IMR-90 (cell line): Measurements from ENCODE around the gene PC. TPM values are rescaled to one million over a fixed set of nuclear protein-coding genes. Genes with fewer than 3 reads are reported as not detected.

Experiments used
- ATAC-seq: fragments of 200-7000 bp; cut with Tn5 transposase; 2 replicates; pipeline ENCODE4 v1.9.1; 2020; ENCODE audit warnings: low read depth, mild to moderate bottlenecking, moderate library complexity
- BruUV-seq: library from RNA; stranded (reverse); fragments of 400-500 nt; replicated peaks from 2 replicates; lab custom pipeline; 2021; lab: Mats Ljungman, UMichigan
- CTCF ChIA-PET: fragments of 300-600 bp; formaldehyde crosslinking; extraction: SDS; loops from one replicate; lab custom pipeline; 2021; ENCODE audit warnings: antibody characterized with exemption; lab: Yijun Ruan, JAX
- POLR2A ChIA-PET: fragments of 300-600 bp; sonication (Branson Sonifier 250); formaldehyde crosslinking; loops from one replicate; lab custom pipeline; 2022; ENCODE audit warnings: antibody characterized with exemption; ENCODE audit not compliant: unreplicated experiment; lab: Charles Lee
- DNase-seq: peaks from one replicate; pipeline ENCODE4 v3.0.0; 2013
- H2AFZ ChIP-seq: replicated peaks from 2 replicates; pipeline ENCODE3; 2013; ENCODE audit warnings: low read length, mild to moderate bottlenecking; ENCODE audit not compliant: poor library complexity
- H2AK5ac ChIP-seq: 2 replicates; pipeline ENCODE4 v1.6.1; 2013; ENCODE audit warnings: low read depth, low read length, inconsistent platforms
- H2AK9ac ChIP-seq: replicated peaks from 2 replicates; pipeline ENCODE3; 2013; ENCODE audit warnings: mild to moderate bottlenecking, low read depth, low read length, moderate library complexity; ENCODE audit not compliant: poor library complexity
- H2BK120ac ChIP-seq: 2 replicates; pipeline ENCODE4 v1.6.1; 2013; ENCODE audit warnings: low read depth, low read length, inconsistent platforms
- H2BK15ac ChIP-seq: 3 replicates; pipeline ENCODE4 v1.6.1; 2013; ENCODE audit warnings: low read depth, low read length, inconsistent platforms
- H2BK20ac ChIP-seq: 2 replicates; pipeline ENCODE4 v1.6.1; 2013; ENCODE audit warnings: low read depth, mild to moderate bottlenecking, inconsistent platforms, low read length, moderate library complexity
- H2BK5ac ChIP-seq: 2 replicates; pipeline ENCODE4 v1.6.1; 2013; ENCODE audit warnings: mild to moderate bottlenecking, low read depth, low read length, inconsistent platforms; ENCODE audit not compliant: poor library complexity, severe bottlenecking
- H3K14ac ChIP-seq: replicated peaks from 2 replicates; pipeline ENCODE4 v1.6.1; 2013; ENCODE audit warnings: low read depth, low read length, inconsistent platforms
- H3K18ac ChIP-seq: 2 replicates; pipeline ENCODE4 v1.6.1; 2013; ENCODE audit warnings: low read depth, low read length, control low read depth
- H3K23ac ChIP-seq: 2 replicates; pipeline ENCODE4 v1.6.1; 2013; ENCODE audit warnings: low read depth, low read length, inconsistent platforms
- H3K27ac ChIP-seq: 2 replicates; pipeline ENCODE4 v1.5.1; 2013; ENCODE audit warnings: mild to moderate bottlenecking, control low read depth, low read length; ENCODE audit not compliant: insufficient read depth
- H3K27me3 ChIP-seq: 2 replicates; pipeline ENCODE4 v1.6.1; 2013; ENCODE audit warnings: low read length; ENCODE audit not compliant: control insufficient read depth, insufficient read depth
- H3K36me3 ChIP-seq: 2 replicates; pipeline ENCODE4 v1.6.1; 2013; ENCODE audit warnings: low read length, mixed read lengths; ENCODE audit not compliant: control insufficient read depth, insufficient read depth
- H3K4ac ChIP-seq: 2 replicates; pipeline ENCODE4 v1.6.1; 2013; ENCODE audit warnings: low read depth, low read length, inconsistent platforms
- H3K4me1 ChIP-seq: 2 replicates; pipeline ENCODE4 v1.6.1; 2013; ENCODE audit warnings: low read length, mixed read lengths; ENCODE audit not compliant: control insufficient read depth, insufficient read depth
- H3K4me2 ChIP-seq: 2 replicates; pipeline ENCODE4 v1.6.1; 2013; ENCODE audit warnings: low read depth, mild to moderate bottlenecking, control low read depth, low read length, moderate library complexity
- H3K4me3 ChIP-seq: 2 replicates; pipeline ENCODE4 v1.5.1; 2013; ENCODE audit warnings: low read depth, mild to moderate bottlenecking, control low read depth, low read length, moderate library complexity; ENCODE audit not compliant: insufficient read depth
- H3K56ac ChIP-seq: 2 replicates; pipeline ENCODE4 v1.6.1; 2013; ENCODE audit warnings: low read length, inconsistent platforms; ENCODE audit not compliant: insufficient read depth; ENCODE audit errors: extremely low read depth
- H3K79me1 ChIP-seq, 2 experiments: 2 replicates each; pipeline ENCODE4 v1.6.1; 2013; ENCODE audit warnings: low read length in 2 of 2, inconsistent platforms in 1 of 2, low read depth in 1 of 2
- H3K9ac ChIP-seq: 2 replicates; pipeline ENCODE4 v1.6.1; 2013; ENCODE audit warnings: low read depth, low read length, control low read depth
- H3K9me1 ChIP-seq: 2 replicates; pipeline ENCODE4 v1.6.1; 2013; ENCODE audit warnings: low read length, inconsistent platforms; ENCODE audit not compliant: insufficient read depth
- H3K9me3 ChIP-seq: 2 replicates; pipeline ENCODE4 v1.6.1; 2013; ENCODE audit warnings: low read length; ENCODE audit not compliant: control insufficient read depth, insufficient read depth
- H4K20me1 ChIP-seq: 2 replicates; pipeline ENCODE4 v1.6.1; 2013; ENCODE audit warnings: low read length, inconsistent platforms; ENCODE audit not compliant: insufficient read depth
- H4K5ac ChIP-seq: 2 replicates; pipeline ENCODE4 v1.6.1; 2013; ENCODE audit warnings: mild to moderate bottlenecking, low read depth, low read length, control low read depth
- H4K8ac ChIP-seq, 2 experiments: 2 replicates each; pipeline ENCODE4 v1.6.1; 2013; ENCODE audit warnings: low read depth in 2 of 2, low read length in 2 of 2, control low read depth in 1 of 2, inconsistent platforms in 1 of 2
- H4K91ac ChIP-seq: 2 replicates; pipeline ENCODE4 v1.6.1; 2013; ENCODE audit warnings: low read depth, low read length, inconsistent platforms; ENCODE audit not compliant: insufficient read depth
- BHLHE40 ChIP-seq: fragments of 150-350 bp; IDR thresholded peaks from 2 replicates; pipeline ENCODE4 v1.6.1; 2016; ENCODE audit warnings: mild to moderate bottlenecking, low read depth, low read length
- CEBPB ChIP-seq: IDR thresholded peaks from 2 replicates; pipeline ENCODE4 v1.6.1; 2012; ENCODE audit warnings: low read depth, low read length, improper control_type of control experiment
- CHD1 ChIP-seq: IDR thresholded peaks from 2 replicates; pipeline ENCODE4 v1.6.1; 2012; ENCODE audit warnings: low read depth, low read length, improper control_type of control experiment
- CTCF ChIP-seq: conservative IDR thresholded peaks from 2 replicates; pipeline ENCODE4 v1.5.1; 2012; ENCODE audit warnings: mild to moderate bottlenecking, low read depth, low read length, improper control_type of control experiment
- ELK1 ChIP-seq: fragments of 150-350 bp; IDR thresholded peaks from 2 replicates; pipeline ENCODE4 v1.6.1; 2016; ENCODE audit warnings: low read depth, mild to moderate bottlenecking, low read length, moderate library complexity, borderline replicate concordance
- FOS ChIP-seq: fragments of 150-350 bp; IDR thresholded peaks from 2 replicates; pipeline ENCODE4 v1.6.1; 2016; ENCODE audit warnings: low read depth, low read length
- MAFK ChIP-seq: IDR thresholded peaks from 2 replicates; pipeline ENCODE4 v1.6.1; 2012; ENCODE audit warnings: low read depth, low read length, improper control_type of control experiment
- MAZ ChIP-seq: IDR thresholded peaks from 2 replicates; pipeline ENCODE4 v1.6.1; 2012; ENCODE audit warnings: low read depth, mild to moderate bottlenecking, low read length, improper control_type of control experiment, moderate library complexity, borderline replicate concordance
- MXI1 ChIP-seq: IDR thresholded peaks from 2 replicates; pipeline ENCODE4 v1.6.1; 2012; ENCODE audit warnings: low read depth, mild to moderate bottlenecking, low read length, moderate library complexity, borderline replicate concordance
- NFE2L2 ChIP-seq: fragments of 150-350 bp; IDR thresholded peaks from 2 replicates; pipeline ENCODE4 v1.6.1; 2016; ENCODE audit warnings: low read depth, mild to moderate bottlenecking, low read length
- POLR2A ChIP-seq: IDR thresholded peaks from 2 replicates; pipeline ENCODE4 v1.6.1; 2012; ENCODE audit warnings: mild to moderate bottlenecking, low read depth, low read length
- RAD21 ChIP-seq: IDR thresholded peaks from 2 replicates; pipeline ENCODE4 v1.6.1; 2012; ENCODE audit warnings: low read length, improper control_type of control experiment
- RCOR1 ChIP-seq: IDR thresholded peaks from 2 replicates; pipeline ENCODE4 v1.6.1; 2012; ENCODE audit warnings: mild to moderate bottlenecking, low read length, improper control_type of control experiment; ENCODE audit not compliant: insufficient replicate concordance
- RFX5 ChIP-seq: IDR thresholded peaks from 2 replicates; pipeline ENCODE4 v1.8.0; 2012; ENCODE audit warnings: low read depth, mild to moderate bottlenecking, low read length, moderate library complexity
- SMC3 ChIP-seq: fragments of 150-350 bp; IDR thresholded peaks from 2 replicates; pipeline ENCODE4 v1.6.1; 2016; ENCODE audit warnings: low read depth, mild to moderate bottlenecking, antibody characterized with exemption, low read length, moderate library complexity
- WGBS, 2 experiments: methylation state at CpG; one replicate each; pipeline versions ENCODE4 v1.1.5 to v1.1.7; 2013; ENCODE audit warnings: missing lambda C conversion rate in 2 of 2; ENCODE audit not compliant: insufficient read length in 1 of 2; ENCODE audit errors: extremely low coverage in 2 of 2; 5-methylcytosine and 5-hydroxymethylcytosine counted together
- dilution Hi-C: fragments of 300-500 bp; cut with HindIII; formaldehyde crosslinking; loops from one replicate; pipeline ENCODE4 v1.14.3; 2018; ENCODE audit warnings: low sequenced_read_pairs; ENCODE audit not compliant: unreplicated experiment
- in situ Hi-C: fragments of 300-500 bp; cut with MboI; formaldehyde crosslinking; loops from 3 replicates; pipeline ENCODE4 v1.14.3; 2019; ENCODE audit warnings: low sequenced_read_pairs, inconsistent platforms, mixed read lengths
- intact Hi-C: fragments of 100-400 bp; cut with micrococcal nuclease; formaldehyde crosslinking; loops from 2 replicates; pipeline ENCODE4 v1.10.0; 2022
- polyA plus RNA-seq, 3 experiments: library from polyadenylated mRNA; depleted of rRNA; stranded (reverse); fragments of >200 nt; gene quantifications; 2 replicates each; pipeline ENCODE4 v1.2.3, GENCODE V29; 2012; ENCODE audit warnings: low replicate concordance in 1 of 3
- total RNA-seq: library from RNA; depleted of rRNA; stranded (reverse); fragments of >200 nt; gene quantifications from 2 replicates; pipeline ENCODE4 v1.2.3, GENCODE V29; 2012
- TF ChIP-seq, protein P1 (sequence below): fragments of 150-350 bp; IDR thresholded peaks from 2 replicates; pipeline ENCODE4 v1.6.1; 2017; ENCODE audit warnings: mild to moderate bottlenecking, antibody characterized with exemption, low read length, low read depth

Gene PC
- total and polyA plus RNA-seq, 2 of the 4 experiments (the other 2 are of a cell fraction), result 13.6 to 15.7 TPM

DNA sequence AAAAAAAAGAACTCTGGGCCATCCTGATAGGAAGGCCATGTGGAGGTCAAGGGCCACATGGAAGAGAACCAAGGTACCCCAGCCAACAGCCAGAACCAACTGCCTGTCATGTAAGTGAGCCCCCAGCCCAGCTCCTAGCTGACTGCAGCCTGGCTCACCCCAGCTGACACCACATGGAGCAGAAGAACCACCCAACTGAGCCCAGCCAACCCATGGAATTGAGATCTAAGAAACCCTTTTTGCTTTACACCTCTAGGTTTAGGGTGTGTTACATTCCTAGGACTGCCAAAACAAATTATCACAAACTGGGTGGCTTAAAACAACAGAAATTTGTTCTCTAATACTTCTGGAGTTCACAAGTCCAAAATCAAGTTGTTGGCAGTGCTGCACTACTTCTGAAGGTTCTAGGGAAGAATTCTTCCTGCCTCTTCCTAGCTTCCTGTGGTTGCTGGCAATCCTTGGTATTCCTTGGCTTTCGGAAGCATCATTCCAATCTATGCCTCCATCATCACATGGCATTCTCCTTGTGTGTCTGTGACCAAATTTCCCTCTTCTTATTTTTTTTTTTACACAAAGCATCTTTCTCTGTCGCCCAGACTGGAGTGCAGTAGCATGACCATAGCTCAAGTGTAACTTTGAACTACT lies 21.3 kb upstream of the PC start:
- no peak overlapping the region for H3K56ac ChIP-seq
- no peak overlapping the region; the same call in 1 of the 2 replicates for H3K4ac ChIP-seq
- H2AFZ ChIP-seq, result no peak overlapping the region
- H3K27ac ChIP-seq, result no peak overlapping the region
- DNase-seq (no peak), ATAC-seq (no peak)
- peak overlapping the region; percentile 72; the same call in 2 of the 3 replicates for H2BK15ac ChIP-seq
- no peak overlapping the region for H2AK9ac ChIP-seq
- no peak overlapping the region for H4K8ac ChIP-seq
- H3K27me3 ChIP-seq, result no peaks in the 10 kb centered on the region
- ChIA-PET POLR2A (no interaction called here), CTCF (no interaction called here)
- no peak overlapping the region for H3K4me3 ChIP-seq
- no peak overlapping the region for H3K14ac ChIP-seq
- no peak overlapping the region for H3K9ac ChIP-seq
- H2BK5ac ChIP-seq, result no peak overlapping the region
- peaks cover 12% of the 10 kb centered on the region for H3K9me3 ChIP-seq
- no peak overlapping the region; the same call in 1 of the 2 replicates for H4K91ac ChIP-seq
- peaks cover 10% of the 10 kb centered on the region for H3K9me1 ChIP-seq
- no CpG with 5 or more reads among the region's 2 CpGs for WGBS, 2 experiments
- dilution Hi-C loops, result no loop called here
- TF ChIP-seq ELK1 (no peak), POLR2A (no peak), RAD21 (no peak), CTCF (no peak), MXI1 (no peak), MAFK (no peak), CHD1 (no peak), CEBPB (no peak), FOS (no peak), RCOR1 (no peak), BHLHE40 (no peak), SMC3 (no peak), MAZ (no peak), NFE2L2 (no peak), RFX5 (no peak)
- TF ChIP-seq, protein P1, sequence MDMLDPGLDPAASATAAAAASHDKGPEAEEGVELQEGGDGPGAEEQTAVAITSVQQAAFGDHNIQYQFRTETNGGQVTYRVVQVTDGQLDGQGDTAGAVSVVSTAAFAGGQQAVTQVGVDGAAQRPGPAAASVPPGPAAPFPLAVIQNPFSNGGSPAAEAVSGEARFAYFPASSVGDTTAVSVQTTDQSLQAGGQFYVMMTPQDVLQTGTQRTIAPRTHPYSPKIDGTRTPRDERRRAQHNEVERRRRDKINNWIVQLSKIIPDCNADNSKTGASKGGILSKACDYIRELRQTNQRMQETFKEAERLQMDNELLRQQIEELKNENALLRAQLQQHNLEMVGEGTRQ, result no peak
- H2AK5ac ChIP-seq, result peak overlapping the region; percentile 57
- no peak overlapping the region for H3K4me2 ChIP-seq
- no peak overlapping the region for H2BK120ac ChIP-seq
- intact Hi-C loops, result no loop called here
- H4K20me1 ChIP-seq, result no peaks in the 10 kb centered on the region
- no peak overlapping the region for H4K5ac ChIP-seq
- H2BK20ac ChIP-seq, result peak overlapping the region; percentile 57; the same call in 1 of the 2 replicates
- no peaks in the 10 kb centered on the region for H3K36me3 ChIP-seq
- no TSS peak for BruUV-seq
- in situ Hi-C loops, result loop anchor here (5.0 kb wide), 1 partner anchor 287 kb away; no protein-coding TSS in a partner anchor
- no peak overlapping the region for H3K18ac ChIP-seq
- no peaks in the 10 kb centered on the region for H3K79me1 ChIP-seq
- H3K23ac ChIP-seq, result no peak overlapping the region
- peaks cover 11% of the 10 kb centered on the region for H3K4me1 ChIP-seq
